ENCODE results near the gene E2F6. TPM values are rescaled to one million over a fixed set of nuclear protein-coding genes. Genes with fewer than 3 reads are reported as not detected.

The E2F6 gene
- total and polyA plus RNA-seq, 2 of the 8 experiments (the other 6 are each of a cell fraction or from before 2014, with no cell fraction given) = 8.3 to 14.9 TPM

DNA sequence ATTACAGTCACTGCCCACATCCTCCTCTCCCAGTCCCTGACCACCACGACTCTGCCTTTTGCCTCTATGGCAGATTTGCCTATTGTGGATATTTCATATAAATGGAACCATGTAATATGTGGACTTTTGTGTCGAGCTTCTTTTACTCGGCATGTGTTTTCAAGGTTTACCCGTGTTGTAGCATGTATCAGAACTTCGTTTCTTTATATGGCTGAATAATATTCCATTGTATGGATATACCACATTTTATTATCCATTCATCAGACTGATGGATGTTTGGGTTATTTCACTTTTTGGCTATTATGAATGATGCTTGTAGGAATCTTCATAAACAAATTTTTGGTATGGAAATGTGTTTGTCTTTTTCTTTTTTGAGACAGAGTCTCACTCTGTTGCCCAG is 24.2 kb upstream of the E2F6 start (continued):
- TF ChIP-seq, protein P1, sequence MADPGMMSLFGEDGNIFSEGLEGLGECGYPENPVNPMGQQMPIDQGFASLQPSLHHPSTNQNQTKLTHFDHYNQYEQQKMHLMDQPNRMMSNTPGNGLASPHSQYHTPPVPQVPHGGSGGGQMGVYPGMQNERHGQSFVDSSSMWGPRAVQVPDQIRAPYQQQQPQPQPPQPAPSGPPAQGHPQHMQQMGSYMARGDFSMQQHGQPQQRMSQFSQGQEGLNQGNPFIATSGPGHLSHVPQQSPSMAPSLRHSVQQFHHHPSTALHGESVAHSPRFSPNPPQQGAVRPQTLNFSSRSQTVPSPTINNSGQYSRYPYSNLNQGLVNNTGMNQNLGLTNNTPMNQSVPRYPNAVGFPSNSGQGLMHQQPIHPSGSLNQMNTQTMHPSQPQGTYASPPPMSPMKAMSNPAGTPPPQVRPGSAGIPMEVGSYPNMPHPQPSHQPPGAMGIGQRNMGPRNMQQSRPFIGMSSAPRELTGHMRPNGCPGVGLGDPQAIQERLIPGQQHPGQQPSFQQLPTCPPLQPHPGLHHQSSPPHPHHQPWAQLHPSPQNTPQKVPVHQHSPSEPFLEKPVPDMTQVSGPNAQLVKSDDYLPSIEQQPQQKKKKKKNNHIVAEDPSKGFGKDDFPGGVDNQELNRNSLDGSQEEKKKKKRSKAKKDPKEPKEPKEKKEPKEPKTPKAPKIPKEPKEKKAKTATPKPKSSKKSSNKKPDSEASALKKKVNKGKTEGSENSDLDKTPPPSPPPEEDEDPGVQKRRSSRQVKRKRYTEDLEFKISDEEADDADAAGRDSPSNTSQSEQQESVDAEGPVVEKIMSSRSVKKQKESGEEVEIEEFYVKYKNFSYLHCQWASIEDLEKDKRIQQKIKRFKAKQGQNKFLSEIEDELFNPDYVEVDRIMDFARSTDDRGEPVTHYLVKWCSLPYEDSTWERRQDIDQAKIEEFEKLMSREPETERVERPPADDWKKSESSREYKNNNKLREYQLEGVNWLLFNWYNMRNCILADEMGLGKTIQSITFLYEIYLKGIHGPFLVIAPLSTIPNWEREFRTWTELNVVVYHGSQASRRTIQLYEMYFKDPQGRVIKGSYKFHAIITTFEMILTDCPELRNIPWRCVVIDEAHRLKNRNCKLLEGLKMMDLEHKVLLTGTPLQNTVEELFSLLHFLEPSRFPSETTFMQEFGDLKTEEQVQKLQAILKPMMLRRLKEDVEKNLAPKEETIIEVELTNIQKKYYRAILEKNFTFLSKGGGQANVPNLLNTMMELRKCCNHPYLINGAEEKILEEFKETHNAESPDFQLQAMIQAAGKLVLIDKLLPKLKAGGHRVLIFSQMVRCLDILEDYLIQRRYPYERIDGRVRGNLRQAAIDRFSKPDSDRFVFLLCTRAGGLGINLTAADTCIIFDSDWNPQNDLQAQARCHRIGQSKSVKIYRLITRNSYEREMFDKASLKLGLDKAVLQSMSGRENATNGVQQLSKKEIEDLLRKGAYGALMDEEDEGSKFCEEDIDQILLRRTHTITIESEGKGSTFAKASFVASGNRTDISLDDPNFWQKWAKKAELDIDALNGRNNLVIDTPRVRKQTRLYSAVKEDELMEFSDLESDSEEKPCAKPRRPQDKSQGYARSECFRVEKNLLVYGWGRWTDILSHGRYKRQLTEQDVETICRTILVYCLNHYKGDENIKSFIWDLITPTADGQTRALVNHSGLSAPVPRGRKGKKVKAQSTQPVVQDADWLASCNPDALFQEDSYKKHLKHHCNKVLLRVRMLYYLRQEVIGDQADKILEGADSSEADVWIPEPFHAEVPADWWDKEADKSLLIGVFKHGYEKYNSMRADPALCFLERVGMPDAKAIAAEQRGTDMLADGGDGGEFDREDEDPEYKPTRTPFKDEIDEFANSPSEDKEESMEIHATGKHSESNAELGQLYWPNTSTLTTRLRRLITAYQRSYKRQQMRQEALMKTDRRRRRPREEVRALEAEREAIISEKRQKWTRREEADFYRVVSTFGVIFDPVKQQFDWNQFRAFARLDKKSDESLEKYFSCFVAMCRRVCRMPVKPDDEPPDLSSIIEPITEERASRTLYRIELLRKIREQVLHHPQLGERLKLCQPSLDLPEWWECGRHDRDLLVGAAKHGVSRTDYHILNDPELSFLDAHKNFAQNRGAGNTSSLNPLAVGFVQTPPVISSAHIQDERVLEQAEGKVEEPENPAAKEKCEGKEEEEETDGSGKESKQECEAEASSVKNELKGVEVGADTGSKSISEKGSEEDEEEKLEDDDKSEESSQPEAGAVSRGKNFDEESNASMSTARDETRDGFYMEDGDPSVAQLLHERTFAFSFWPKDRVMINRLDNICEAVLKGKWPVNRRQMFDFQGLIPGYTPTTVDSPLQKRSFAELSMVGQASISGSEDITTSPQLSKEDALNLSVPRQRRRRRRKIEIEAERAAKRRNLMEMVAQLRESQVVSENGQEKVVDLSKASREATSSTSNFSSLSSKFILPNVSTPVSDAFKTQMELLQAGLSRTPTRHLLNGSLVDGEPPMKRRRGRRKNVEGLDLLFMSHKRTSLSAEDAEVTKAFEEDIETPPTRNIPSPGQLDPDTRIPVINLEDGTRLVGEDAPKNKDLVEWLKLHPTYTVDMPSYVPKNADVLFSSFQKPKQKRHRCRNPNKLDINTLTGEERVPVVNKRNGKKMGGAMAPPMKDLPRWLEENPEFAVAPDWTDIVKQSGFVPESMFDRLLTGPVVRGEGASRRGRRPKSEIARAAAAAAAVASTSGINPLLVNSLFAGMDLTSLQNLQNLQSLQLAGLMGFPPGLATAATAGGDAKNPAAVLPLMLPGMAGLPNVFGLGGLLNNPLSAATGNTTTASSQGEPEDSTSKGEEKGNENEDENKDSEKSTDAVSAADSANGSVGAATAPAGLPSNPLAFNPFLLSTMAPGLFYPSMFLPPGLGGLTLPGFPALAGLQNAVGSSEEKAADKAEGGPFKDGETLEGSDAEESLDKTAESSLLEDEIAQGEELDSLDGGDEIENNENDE (IDR thresholded peaks at IDR 0.05; ENCODE audit: insufficient replicate concordance, low read length) = no peak
- TF ChIP-seq CBX8 (IDR thresholded peaks at IDR 0.05; ENCODE audit: borderline replicate concordance, low read depth, low read length) (no peak), SP4 (IDR thresholded peaks at IDR 0.05; ENCODE audit: low read length) (no peak), CTBP2 (IDR thresholded peaks at IDR 0.05; ENCODE audit: borderline replicate concordance, insufficient read depth, insufficient read length, low read length) (no peak), ASH2L (IDR thresholded peaks at IDR 0.05; ENCODE audit: low read length) (no peak), TAF1 (IDR thresholded peaks at IDR 0.05; ENCODE audit: low read depth, low read length) (no peak), BRCA1 (IDR thresholded peaks at IDR 0.05; ENCODE audit: low read depth, low read length) (no peak), NRF1 (IDR thresholded peaks at IDR 0.05; ENCODE audit: low read depth, low read length) (no peak), SAP30 (IDR thresholded peaks at IDR 0.05; ENCODE audit: insufficient read depth, insufficient replicate concordance, low read length) (no peak), JUND (IDR thresholded peaks at IDR 0.05; ENCODE audit: low read length) (no peak), SRF (IDR thresholded peaks at IDR 0.05; ENCODE audit: low read depth, low read length) (no peak)
- TF ChIP-seq, protein P2, sequence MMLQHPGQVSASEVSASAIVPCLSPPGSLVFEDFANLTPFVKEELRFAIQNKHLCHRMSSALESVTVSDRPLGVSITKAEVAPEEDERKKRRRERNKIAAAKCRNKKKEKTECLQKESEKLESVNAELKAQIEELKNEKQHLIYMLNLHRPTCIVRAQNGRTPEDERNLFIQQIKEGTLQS (IDR thresholded peaks at IDR 0.05; ENCODE audit: insufficient read depth, low read depth, low read length) = no peak

Measured in H1 (cell line).